Stimulated activated naive CD8-positive, alpha-beta T cell treated with anti-CD3 and anti-CD28 coated beads, Interleukin-15, Interleukin-2, amounts not matched to agents 100 ng/mL and 50 ng/mL, for 24 hours (primary cell): ENCODE data around the gene SLC5A6.
A peak's percentile ranks its signal among the peaks of the same experiment; 100 is the strongest.

Source experiments
- H3K27ac Mint-ChIP-seq: one replicate; pipeline ENCODE4 v1.8.0; 2021; ENCODE audit warnings: mild to moderate bottlenecking, mixed read lengths
- H3K27me3 Mint-ChIP-seq: one replicate; pipeline ENCODE4 v1.8.0; 2021; ENCODE audit warnings: mixed read lengths
- H3K36me3 Mint-ChIP-seq: one replicate; pipeline ENCODE4 v1.8.0; 2021; ENCODE audit warnings: low read depth, mixed read lengths
- H3K4me1 Mint-ChIP-seq: one replicate; pipeline ENCODE4 v1.8.0; 2021; ENCODE audit warnings: low read depth, mixed read lengths
- H3K4me3 Mint-ChIP-seq: one replicate; pipeline ENCODE4 v1.8.0; 2021; ENCODE audit warnings: mild to moderate bottlenecking, mixed read lengths
- H3K9me3 Mint-ChIP-seq: one replicate; pipeline ENCODE4 v1.8.0; 2021; ENCODE audit warnings: mixed read lengths

The SLC5A6 gene

DNA sequence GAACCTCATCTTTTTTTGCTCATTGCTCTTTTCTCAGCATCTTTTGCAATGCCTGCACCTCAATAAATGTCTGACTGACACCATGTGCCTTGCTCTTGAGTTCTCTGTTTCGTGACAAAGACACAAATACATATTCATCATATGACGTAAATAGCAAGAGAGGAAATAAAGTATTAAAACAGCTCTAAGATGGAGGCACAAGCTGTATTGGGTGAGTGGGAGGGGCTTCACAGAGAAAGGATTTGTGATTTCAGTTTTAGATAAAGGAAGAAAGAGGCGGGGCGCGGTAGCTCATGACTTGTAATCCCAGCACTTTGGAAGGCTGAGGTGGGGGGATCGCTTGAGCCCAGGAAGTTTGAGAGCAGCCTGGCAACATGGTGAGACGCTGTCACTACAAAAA, 8.0 kb upstream of the SLC5A6 start:
- Mint-ChIP-seq H3K36me3 (peaks cover 83% of the 10 kb centered on the region), H3K4me1 (peaks cover 41% of the 10 kb centered on the region), H3K4me3 (peak overlapping the region; percentile 61), H3K9me3 (no peaks in the 10 kb centered on the region), H3K27me3 (no peaks in the 10 kb centered on the region), H3K27ac (peak overlapping the region; percentile 52)

DNA sequence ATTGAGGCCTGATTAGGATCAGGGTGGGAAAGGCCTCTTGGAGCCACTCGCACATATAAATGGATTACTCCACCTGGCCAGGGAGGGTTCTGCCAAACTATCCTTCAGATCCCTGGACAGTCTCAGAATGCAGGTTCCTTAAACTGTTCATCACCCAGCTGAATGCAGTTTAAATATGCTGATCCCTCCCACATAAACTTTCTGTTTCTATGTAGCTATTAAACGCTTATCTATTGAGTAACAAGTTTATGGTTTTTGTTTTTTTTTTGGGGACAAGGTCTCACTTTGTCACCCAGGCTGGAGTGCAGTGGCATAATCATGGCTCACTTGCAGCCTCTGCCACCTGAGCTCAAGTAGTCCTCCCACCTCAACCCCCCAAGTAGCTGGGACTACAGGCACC, 7.0 kb upstream of the SLC5A6 start:
- Mint-ChIP-seq H3K9me3 (no peaks in the 10 kb centered on the region), H3K36me3 (peaks cover 76% of the 10 kb centered on the region), H3K27ac (peak overlapping the region; percentile 97), H3K27me3 (no peaks in the 10 kb centered on the region), H3K4me3 (peak overlapping the region; percentile 97), H3K4me1 (peaks cover 43% of the 10 kb centered on the region)

DNA sequence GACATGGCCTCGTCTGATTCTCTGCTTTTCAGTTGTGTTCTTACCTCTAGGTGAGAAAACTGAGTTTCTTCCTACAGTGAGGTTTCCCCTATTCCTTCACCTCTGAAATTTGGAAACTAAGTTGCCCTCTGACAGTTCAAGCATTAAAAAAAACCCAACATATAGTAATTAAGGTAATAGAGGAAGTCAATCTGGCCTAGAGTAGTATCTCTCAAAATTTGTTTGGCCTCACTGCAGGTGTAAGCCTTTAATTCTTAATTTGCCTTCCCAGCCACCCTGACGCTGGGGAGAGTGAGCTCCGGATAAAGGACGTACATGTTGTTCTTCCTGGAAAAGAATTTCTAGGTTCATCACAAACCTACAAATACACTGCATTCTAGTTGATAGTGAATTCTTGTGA, 6.5 kb upstream of the SLC5A6 start:
- peaks cover 47% of the 10 kb centered on the region for H3K4me1 Mint-ChIP-seq
- no peaks in the 10 kb centered on the region for H3K27me3 Mint-ChIP-seq
- H3K9me3 Mint-ChIP-seq: no peaks in the 10 kb centered on the region
- H3K4me3 Mint-ChIP-seq: peak overlapping the region; percentile 97
- H3K27ac Mint-ChIP-seq: peak overlapping the region; percentile 97
- peaks cover 77% of the 10 kb centered on the region for H3K36me3 Mint-ChIP-seq

DNA sequence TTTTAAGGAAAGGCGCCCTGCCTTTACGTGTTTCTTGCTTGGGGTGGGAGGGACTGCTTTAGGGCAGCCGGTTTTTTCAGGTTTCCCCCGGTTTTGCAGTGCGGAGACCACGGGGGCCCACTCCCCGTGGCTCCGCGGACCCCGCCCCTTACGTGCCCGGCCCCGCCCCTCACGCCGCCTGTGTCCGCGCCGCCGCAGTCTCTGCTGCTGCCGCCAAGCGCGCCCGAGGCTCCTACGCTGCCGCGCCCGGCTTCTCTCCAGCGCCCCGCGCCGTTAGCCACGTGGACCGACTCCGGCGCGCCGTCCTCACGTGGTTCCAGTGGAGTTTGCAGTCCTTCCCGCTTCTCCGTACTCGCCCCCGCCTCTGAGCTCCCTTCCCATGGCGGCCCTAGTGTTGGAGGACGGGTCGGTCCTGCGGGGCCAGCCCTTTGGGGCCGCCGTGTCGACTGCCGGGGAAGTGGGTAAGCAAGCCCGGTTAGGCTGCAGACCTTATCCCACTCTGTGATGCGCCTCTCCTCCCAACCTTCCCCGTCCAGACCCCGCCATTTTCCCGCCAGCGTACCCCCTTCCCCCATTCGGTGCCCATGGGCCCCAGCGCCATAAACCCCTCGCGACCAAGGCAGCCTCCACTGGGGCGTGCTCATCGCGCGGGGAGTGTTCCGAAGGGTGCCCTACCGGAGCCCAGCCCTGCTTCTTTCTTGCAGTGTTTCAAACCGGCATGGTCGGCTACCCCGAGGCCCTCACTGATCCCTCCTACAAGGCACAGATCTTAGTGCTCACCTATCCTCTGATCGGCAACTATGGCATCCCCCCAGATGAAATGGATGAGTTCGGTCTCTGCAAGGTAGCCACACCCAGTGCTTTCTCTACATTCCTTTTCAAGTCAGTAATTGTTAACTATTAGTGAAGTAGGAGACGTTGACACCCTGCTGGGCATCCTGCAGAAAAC, 5.4 kb upstream of the SLC5A6 start, which contains the start of gene CAD:
Gene CAD (plus strand): TSS at position 197 of the 949 bp plus-strand sequence. CDS start 183 bp downstream, at position 380.
- H3K9me3 Mint-ChIP-seq: no peaks in the 10 kb centered on the region
- H3K27ac Mint-ChIP-seq: peak within 1 kb of the TSS; percentile 97
- H3K4me3 Mint-ChIP-seq: peak within 1 kb of the TSS; percentile 97
- peaks cover 54% of the 10 kb centered on the region for H3K4me1 Mint-ChIP-seq
- H3K27me3 Mint-ChIP-seq: no peaks in the 10 kb centered on the region
- H3K36me3 Mint-ChIP-seq: peaks cover 72% of the 10 kb centered on the region

DNA sequence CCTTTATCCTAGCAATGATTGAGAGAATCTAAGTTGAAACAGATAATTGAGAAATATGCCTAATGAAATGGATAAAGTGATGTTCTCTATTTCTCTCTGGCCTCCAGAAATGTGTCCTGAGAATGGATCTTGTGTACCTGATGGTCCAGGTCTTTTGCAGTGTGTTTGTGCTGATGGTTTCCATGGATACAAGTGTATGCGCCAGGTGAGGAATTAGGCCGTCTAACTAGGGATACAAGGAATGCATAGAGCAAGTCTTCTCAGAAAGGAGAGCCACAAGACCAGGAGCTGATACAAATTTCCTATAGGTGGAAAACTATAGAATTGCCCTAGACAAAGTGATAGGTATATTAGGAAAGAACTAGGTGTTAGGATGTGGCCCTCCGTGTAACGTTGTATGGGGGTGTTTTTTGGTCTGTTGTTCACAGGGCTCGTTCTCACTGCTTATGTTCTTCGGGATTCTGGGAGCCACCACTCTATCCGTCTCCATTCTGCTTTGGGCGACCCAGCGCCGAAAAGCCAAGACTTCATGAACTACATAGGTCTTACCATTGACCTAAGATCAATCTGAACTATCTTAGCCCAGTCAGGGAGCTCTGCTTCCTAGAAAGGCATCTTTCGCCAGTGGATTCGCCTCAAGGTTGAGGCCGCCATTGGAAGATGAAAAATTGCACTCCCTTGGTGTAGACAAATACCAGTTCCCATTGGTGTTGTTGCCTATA, 4.5 kb upstream of the SLC5A6 start:
- peaks cover 54% of the 10 kb centered on the region for H3K4me1 Mint-ChIP-seq
- H3K36me3 Mint-ChIP-seq: peaks cover 63% of the 10 kb centered on the region
- peak overlapping the region; percentile 97 for H3K4me3 Mint-ChIP-seq
- peak overlapping the region; percentile 97 for H3K27ac Mint-ChIP-seq
- no peaks in the 10 kb centered on the region for H3K9me3 Mint-ChIP-seq
- no peaks in the 10 kb centered on the region for H3K27me3 Mint-ChIP-seq

DNA sequence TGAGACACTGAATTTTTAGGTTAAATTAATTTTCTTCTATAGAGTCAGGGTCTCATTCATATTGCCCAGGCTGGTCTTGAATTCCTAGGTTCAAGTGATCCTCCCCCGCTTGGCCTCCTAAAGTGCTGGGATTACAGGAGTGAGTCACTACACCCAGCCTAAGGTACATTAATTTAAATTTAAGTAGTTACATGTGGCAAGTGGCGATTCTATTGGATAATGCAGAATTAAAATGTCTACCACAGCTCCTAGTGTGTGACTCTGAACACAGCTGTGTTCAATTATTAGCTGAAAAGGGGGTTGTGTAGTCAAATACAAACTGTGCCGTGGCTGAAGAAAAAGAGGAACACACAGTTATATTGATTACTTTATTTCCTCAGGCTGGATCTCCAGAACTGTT, 2.9 kb upstream of the SLC5A6 start:
- peaks cover 52% of the 10 kb centered on the region for H3K36me3 Mint-ChIP-seq
- H3K4me1 Mint-ChIP-seq: peaks cover 54% of the 10 kb centered on the region
- no peak overlapping the region for H3K4me3 Mint-ChIP-seq
- H3K27me3 Mint-ChIP-seq: no peaks in the 10 kb centered on the region
- H3K27ac Mint-ChIP-seq: no peak overlapping the region
- no peaks in the 10 kb centered on the region for H3K9me3 Mint-ChIP-seq

- no peaks in the 10 kb centered on the region for H3K27me3 Mint-ChIP-seq
- peak overlapping the region; percentile 96 for H3K4me3 Mint-ChIP-seq
- H3K27ac Mint-ChIP-seq: peak overlapping the region; percentile 100
- peaks cover 46% of the 10 kb centered on the region for H3K4me1 Mint-ChIP-seq
- peaks cover 58% of the 10 kb centered on the region for H3K36me3 Mint-ChIP-seq
- no peaks in the 10 kb centered on the region for H3K9me3 Mint-ChIP-seq
These were observed 781 bp upstream of the SLC5A6 start for GRCh38 chr2:27212626-27213471.

DNA sequence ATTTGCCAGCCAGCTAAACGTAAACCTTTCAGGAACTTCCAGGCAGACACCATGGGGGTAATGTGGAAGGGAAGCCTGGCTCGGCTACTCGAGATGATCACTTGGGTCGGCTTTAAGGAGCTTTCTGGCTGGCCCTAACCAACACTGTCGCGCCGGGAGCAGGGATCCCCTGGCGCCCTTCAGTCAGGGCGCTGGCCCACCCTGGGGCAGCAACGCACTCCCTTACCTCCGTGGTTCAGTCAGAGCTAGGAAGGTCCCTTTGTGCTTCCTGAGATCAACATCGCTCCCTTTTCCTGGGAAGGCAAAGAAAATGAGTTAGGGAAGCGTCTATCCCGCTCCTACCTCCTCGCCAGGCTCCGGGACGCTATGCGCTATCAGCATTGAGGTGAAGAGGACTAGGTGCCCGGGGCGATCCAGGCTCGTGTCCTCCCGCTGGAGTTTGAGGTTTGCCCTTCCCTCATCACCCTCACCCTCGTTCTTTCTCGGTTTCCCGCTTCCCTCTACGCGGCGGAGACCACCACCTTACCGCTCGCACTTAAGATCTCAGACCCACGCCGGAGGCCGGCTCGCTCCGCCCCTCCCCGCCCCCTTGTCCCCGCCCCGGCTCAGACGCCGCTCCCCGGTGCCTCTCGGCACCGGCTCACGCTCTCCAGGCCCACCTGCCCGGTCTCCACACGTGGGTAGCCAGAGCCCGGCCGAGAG, 676 bp downstream of the SLC5A6 start:
- Mint-ChIP-seq H3K9me3 (no peaks in the 10 kb centered on the region), H3K4me3 (peak overlapping the region; percentile 96), H3K4me1 (peaks cover 38% of the 10 kb centered on the region), H3K27ac (peak overlapping the region; percentile 89), H3K27me3 (no peaks in the 10 kb centered on the region), H3K36me3 (peaks cover 59% of the 10 kb centered on the region)

DNA sequence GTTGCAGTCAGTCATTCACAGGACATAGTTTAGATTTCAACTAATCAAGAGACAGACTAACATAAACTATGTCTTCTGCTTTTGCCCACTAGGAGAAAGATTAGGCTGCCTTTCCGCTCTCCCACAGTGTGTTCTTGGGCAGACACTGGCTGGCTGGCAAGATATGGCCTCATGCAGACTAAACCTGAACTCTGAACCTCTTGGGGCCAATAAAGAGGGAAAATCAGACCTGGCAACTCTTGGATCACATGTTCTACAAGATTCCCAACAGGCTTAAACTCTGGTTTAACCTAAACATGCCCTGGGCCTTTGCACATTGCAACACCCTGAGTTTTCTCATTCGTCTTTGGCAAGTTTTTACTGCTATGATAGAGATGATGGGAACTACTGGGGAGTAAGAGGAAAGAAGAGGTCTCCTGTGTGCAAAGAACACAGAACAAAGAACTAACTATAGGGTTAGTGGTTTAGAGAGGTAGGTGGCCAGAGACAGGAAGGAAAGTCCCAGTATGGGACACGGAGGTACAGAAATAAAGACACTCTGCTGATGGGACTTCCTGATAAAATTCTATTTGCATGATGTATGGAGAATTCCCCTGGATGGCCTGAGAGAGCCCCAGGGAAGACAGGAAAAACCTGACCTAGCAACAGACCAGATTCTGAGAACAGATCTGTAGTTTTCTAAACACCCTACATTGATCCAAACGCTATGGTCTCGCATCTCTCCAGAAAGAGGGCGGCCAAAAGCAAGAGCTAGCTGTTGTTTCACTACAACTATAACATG, 2.3 kb downstream of the SLC5A6 start:
- H3K4me3 Mint-ChIP-seq: peak overlapping the region; percentile 72
- peaks cover 65% of the 10 kb centered on the region for H3K36me3 Mint-ChIP-seq
- H3K27me3 Mint-ChIP-seq: no peaks in the 10 kb centered on the region
- peaks cover 32% of the 10 kb centered on the region for H3K4me1 Mint-ChIP-seq
- peak overlapping the region; percentile 72 for H3K27ac Mint-ChIP-seq
- no peaks in the 10 kb centered on the region for H3K9me3 Mint-ChIP-seq

GRCh38 chr2:27208486-27209050, 3.5 kb downstream of the SLC5A6 start:
- Mint-ChIP-seq H3K4me1 (peaks cover 26% of the 10 kb centered on the region), H3K36me3 (peaks cover 62% of the 10 kb centered on the region), H3K27me3 (no peaks in the 10 kb centered on the region), H3K9me3 (no peaks in the 10 kb centered on the region), H3K4me3 (no peak overlapping the region), H3K27ac (no peak overlapping the region)

DNA sequence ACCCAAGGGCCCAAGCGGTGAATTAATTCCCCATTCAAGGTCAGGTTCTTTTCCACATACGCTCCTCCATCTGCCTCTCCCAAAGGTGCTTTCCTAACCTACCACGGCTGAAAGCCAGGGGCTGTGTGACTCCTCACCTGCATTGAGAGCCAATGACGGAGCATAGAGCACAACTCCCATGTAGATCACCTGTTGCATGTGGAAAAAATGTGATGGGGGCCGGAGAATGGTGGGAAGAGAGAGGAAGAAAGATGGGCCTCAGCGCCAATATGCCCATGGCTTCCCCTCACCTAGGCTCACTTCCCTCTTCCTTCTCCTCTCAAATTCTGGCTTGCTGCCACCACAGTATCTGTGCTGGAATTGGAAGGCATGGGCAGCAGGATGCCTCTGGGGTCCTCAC, 5.7 kb downstream of the SLC5A6 start:
- Mint-ChIP-seq H3K9me3 (no peaks in the 10 kb centered on the region), H3K36me3 (peaks cover 67% of the 10 kb centered on the region), H3K27ac (no peak overlapping the region), H3K27me3 (no peaks in the 10 kb centered on the region), H3K4me3 (no peak overlapping the region), H3K4me1 (peaks cover 17% of the 10 kb centered on the region)

- Mint-ChIP-seq H3K27me3 (no peaks in the 10 kb centered on the region), H3K4me3 (no peak overlapping the region), H3K9me3 (no peaks in the 10 kb centered on the region), H3K4me1 (peaks cover 11% of the 10 kb centered on the region), H3K36me3 (peaks cover 67% of the 10 kb centered on the region), H3K27ac (no peak overlapping the region)
These were observed 6.9 kb downstream of the SLC5A6 start for GRCh38 chr2:27205206-27205605.

- Mint-ChIP-seq H3K4me1 (peaks cover 5% of the 10 kb centered on the region), H3K9me3 (no peaks in the 10 kb centered on the region), H3K27me3 (no peaks in the 10 kb centered on the region), H3K27ac (no peak overlapping the region), H3K4me3 (no peak overlapping the region), H3K36me3 (peaks cover 65% of the 10 kb centered on the region)
These were observed 7.5 kb downstream of the SLC5A6 start for GRCh38 chr2:27204566-27204965.
